Prostate gland (tissue), 2 donors: ENCODE measurements around the gene MAP1B. TPM values are rescaled to one million over a fixed set of nuclear protein-coding genes. Genes with fewer than 3 reads are reported as not detected.

ENCODE experiments used
- DNase-seq: peaks from one replicate; pipeline ENCODE4 v3.0.0-alpha.2; 2019; ENCODE audit warnings: low spot score
- H3K27ac ChIP-seq, 2 donors: fragments of 200-600 bp; sonication (generic); 2 replicates each; pipeline ENCODE4 v1.5.1; 2017 to 2019
- H3K27me3 ChIP-seq: fragments of 200-600 bp; sonication (generic); replicated peaks from 2 replicates; pipeline ENCODE4 v1.5.1; 2019; ENCODE audit not compliant: insufficient read depth
- H3K36me3 ChIP-seq, 2 donors: fragments of 200-600 bp; sonication (generic); 1 replicate in 1 of 2; 2 replicates in 1 of 2; pipeline versions ENCODE4 v1.5.1 to v1.8.1; 2017 to 2019
- H3K4me1 ChIP-seq: fragments of 200-600 bp; sonication (generic); replicated peaks from 2 replicates; pipeline ENCODE4 v1.5.1; 2019
- H3K4me3 ChIP-seq, 2 donors: fragments of 200-600 bp; sonication (generic); 2 replicates each; pipeline ENCODE4 v1.5.1; 2017 to 2019
- H3K9me3 ChIP-seq: fragments of 200-600 bp; sonication (generic); 2 replicates; pipeline ENCODE4 v1.5.1; 2017
- POLR2A ChIP-seq: fragments of 450-650 bp; IDR thresholded peaks from one replicate; pipeline ENCODE4 v1.6.1; 2016; ENCODE audit warnings: antibody characterized with exemption, mild to moderate bottlenecking
- POLR2AphosphoS5 ChIP-seq: sonication (generic); formaldehyde crosslinking; IDR thresholded peaks from one replicate; pipeline ENCODE4 v1.6.1; 2017; ENCODE audit warnings: antibody characterized with exemption
- WGBS: methylation state at CpG from one replicate; pipeline ENCODE4 v1.1.5; 2018; 5-methylcytosine and 5-hydroxymethylcytosine counted together
- intact Hi-C: fragments of 100-400 bp; cut with DNase I; formaldehyde crosslinking; loops from one replicate; pipeline ENCODE4 v1.14.2; 2022
- total RNA-seq, 2 donors: library from RNA; depleted of rRNA; stranded (reverse); fragments of >200 nt; gene quantifications; one replicate each; pipeline ENCODE4 v1.1.0, GENCODE V29; 2016
- TF ChIP-seq, protein P1 (sequence below), 4 experiments: fragments of 200-600 bp in 2 of 4; fragments of 450-650 bp in 2 of 4; sonication (generic) in 2 of 4; IDR thresholded peaks; 1 replicate in 3 of 4; 2 replicates in 1 of 4; pipeline ENCODE4 v1.5.1; 2016 to 2019; ENCODE audit warnings: antibody characterized with exemption in 4 of 4, mild to moderate bottlenecking in 2 of 4, moderate library complexity in 2 of 4

MAP1B gene
- total RNA-seq, 2 donors from 2014 or later = 99.6 to 515 TPM

DNA sequence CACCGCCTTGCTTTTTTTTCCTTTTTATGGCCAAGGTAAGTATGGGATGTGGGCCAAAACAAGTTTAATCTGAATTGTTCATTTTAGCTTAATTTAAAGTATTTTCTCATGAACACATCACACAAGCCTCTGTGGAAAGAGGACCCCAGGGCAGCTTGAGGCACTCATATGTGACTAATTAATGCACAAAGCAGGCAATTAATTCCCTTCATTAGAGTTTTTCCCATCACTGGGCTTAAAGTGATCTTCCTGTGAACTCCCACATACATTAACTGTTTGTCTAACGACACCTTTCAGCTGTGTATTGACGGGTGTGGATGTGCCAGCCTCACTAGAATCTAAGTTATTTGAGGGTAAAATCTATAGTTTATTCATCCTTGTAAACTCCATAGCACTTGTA lies 109.5 kb downstream of the MAP1B start:
- no peaks in the 10 kb centered on the region for H3K27me3 ChIP-seq
- H3K9me3 ChIP-seq = no peaks in the 10 kb centered on the region
- H3K4me3 ChIP-seq = no peak overlapping the region
- no peak for DNase-seq
- TF ChIP-seq POLR2A (no peak), POLR2AphosphoS5 (no peak)
- TF ChIP-seq, protein P1, sequence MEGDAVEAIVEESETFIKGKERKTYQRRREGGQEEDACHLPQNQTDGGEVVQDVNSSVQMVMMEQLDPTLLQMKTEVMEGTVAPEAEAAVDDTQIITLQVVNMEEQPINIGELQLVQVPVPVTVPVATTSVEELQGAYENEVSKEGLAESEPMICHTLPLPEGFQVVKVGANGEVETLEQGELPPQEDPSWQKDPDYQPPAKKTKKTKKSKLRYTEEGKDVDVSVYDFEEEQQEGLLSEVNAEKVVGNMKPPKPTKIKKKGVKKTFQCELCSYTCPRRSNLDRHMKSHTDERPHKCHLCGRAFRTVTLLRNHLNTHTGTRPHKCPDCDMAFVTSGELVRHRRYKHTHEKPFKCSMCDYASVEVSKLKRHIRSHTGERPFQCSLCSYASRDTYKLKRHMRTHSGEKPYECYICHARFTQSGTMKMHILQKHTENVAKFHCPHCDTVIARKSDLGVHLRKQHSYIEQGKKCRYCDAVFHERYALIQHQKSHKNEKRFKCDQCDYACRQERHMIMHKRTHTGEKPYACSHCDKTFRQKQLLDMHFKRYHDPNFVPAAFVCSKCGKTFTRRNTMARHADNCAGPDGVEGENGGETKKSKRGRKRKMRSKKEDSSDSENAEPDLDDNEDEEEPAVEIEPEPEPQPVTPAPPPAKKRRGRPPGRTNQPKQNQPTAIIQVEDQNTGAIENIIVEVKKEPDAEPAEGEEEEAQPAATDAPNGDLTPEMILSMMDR (IDR thresholded peaks at IDR 0.05) = no peak
- peaks cover 0 to 4% of the 10 kb centered on the region in 2 donors for H3K36me3 ChIP-seq
- intact Hi-C loops = no loop called here
- no peak overlapping the region for H3K27ac ChIP-seq
- WGBS = 83% methylated on average over 3 of the region's 3 CpGs
- no peaks in the 10 kb centered on the region for H3K4me1 ChIP-seq

DNA sequence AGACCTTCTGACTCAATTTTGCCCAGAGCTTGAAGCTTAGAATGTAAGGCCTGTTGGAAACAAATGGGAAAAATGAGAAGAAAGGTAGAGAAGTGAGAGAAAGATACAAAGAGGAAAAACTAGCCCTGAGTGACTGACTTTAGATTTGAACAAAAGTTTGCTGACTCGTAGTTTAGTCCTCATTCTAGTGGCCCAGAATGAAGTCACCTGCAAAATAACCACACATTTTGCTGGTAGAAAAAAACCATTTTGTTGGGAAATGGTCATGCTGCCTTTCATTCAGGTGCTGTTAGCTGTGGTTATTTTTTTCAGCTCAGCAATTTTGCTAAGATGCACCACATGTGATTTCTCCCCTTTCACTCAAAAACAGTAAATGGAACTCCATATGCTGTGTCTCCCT lies 113.8 kb downstream of the MAP1B start:
- WGBS = 100% methylated on average over 1 of the region's 1 CpG
- no peak overlapping the region for H3K4me3 ChIP-seq
- H3K27ac ChIP-seq = no peak overlapping the region
- TF ChIP-seq POLR2A = no peak
- TF ChIP-seq, protein P1 (IDR thresholded peaks at IDR 0.05) = no peak
- no peak for TF ChIP-seq POLR2AphosphoS5
- intact Hi-C loops = no loop called here
- H3K36me3 ChIP-seq = peaks cover 0 to 4% of the 10 kb centered on the region in 2 donors
- no peaks in the 10 kb centered on the region for H3K4me1 ChIP-seq
- no peaks in the 10 kb centered on the region for H3K27me3 ChIP-seq
- DNase-seq = no peak
- H3K9me3 ChIP-seq = no peaks in the 10 kb centered on the region

DNA sequence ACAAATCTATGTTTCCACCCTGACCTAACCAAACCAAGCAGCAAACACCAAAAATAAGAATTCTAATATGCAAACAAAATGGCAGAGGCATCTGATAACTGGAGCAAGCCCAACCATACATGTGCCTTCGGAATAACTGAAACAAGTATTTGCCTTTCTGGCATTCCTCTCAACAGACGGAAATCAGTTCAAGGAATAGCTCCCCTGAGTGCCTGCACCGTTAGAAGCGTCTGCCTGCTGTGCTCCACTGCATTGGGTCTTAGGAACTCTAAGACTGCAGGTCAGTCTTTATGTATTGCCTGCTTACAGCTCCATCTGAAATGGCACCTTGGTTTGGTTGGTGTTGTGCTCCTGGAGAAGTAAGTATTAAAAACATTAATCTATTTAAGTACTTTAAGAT lies 114.3 kb downstream of the MAP1B start:
- Histone ChIP-seq H3K4me1 (no peaks in the 10 kb centered on the region), H3K9me3 (no peaks in the 10 kb centered on the region), H3K27ac (no peak overlapping the region), H3K27me3 (no peaks in the 10 kb centered on the region), H3K4me3 (no peak overlapping the region), H3K36me3 (peaks cover 0 to 4% of the 10 kb centered on the region in 2 donors)
- WGBS = 80% methylated on average over 4 of the region's 4 CpGs
- DNase-seq = no peak
- no peak for TF ChIP-seq POLR2A
- TF ChIP-seq, protein P1 (IDR thresholded peaks at IDR 0.05) = no peak
- no peak for TF ChIP-seq POLR2AphosphoS5
- intact Hi-C loops = no loop called here

DNA sequence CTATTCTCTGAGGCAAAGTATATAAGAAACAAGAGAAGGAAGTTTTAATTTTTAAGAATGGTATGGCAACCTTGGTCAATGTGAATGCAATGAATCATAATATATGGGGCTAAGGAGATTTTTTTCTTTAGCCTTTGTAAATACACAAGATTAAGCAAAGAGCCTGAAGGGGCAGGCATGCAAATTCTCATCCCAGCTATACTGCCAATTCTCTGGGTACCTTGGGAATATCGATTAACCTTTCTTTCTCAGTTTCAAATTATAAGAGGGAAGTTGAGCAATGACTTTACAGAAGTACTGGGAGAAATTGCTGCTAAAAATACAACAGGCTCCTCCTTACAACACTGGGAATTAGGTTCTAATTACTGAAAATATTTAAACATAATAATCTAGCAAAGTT lies 115.2 kb downstream of the MAP1B start:
- DNase-seq = no peak
- Histone ChIP-seq H3K27me3 (no peaks in the 10 kb centered on the region), H3K4me1 (no peaks in the 10 kb centered on the region), H3K27ac (no peak overlapping the region), H3K36me3 (peaks cover 0 to 4% of the 10 kb centered on the region in 2 donors), H3K9me3 (no peaks in the 10 kb centered on the region), H3K4me3 (no peak overlapping the region)
- TF ChIP-seq POLR2A (no peak), POLR2AphosphoS5 (no peak)
- TF ChIP-seq, protein P1 (IDR thresholded peaks at IDR 0.05) = no peak
- intact Hi-C loops = no loop called here
- 85% methylated on average over 1 of the region's 1 CpG for WGBS

DNA sequence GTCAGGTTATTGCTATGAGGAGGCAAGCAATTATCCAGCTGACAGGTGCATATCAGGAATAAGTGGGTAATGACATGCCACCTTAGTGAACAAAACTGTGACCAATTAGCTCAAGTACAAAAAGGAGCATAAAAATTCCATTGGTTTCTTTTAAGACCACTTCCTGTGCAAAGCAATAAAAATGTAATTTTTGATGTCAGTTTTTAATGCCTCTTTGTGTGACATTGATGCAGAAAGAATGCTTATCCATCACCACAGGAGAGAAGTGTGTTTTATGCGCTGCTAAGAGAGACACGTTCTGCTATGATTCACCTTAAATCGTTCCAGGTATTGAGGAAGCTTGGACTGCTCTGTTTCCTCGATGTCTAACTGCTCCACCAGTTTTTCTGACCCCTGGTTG lies 116.1 kb downstream of the MAP1B start:
- Histone ChIP-seq H3K27me3 (no peaks in the 10 kb centered on the region), H3K36me3 (peaks cover 0 to 4% of the 10 kb centered on the region in 2 donors), H3K9me3 (no peaks in the 10 kb centered on the region), H3K4me1 (no peaks in the 10 kb centered on the region), H3K27ac (no peak overlapping the region), H3K4me3 (no peak overlapping the region)
- TF ChIP-seq POLR2AphosphoS5 = no peak
- TF ChIP-seq, protein P1 (IDR thresholded peaks at IDR 0.05) = no peak
- no peak for TF ChIP-seq POLR2A
- 71% methylated on average over 4 of the region's 4 CpGs for WGBS
- DNase-seq = no peak
- intact Hi-C loops = no loop called here
